Spleen (tissue), 7 donors: ENCODE data around the gene RXFP1.

Source experiments
- CTCF ChIP-seq, 11 experiments: fragments of 200-600 bp in 7 of 11; fragments of 450-650 bp in 4 of 11; sonication (generic) in 4 of 11; IDR thresholded peaks in 8 of 11; conservative IDR thresholded peaks in 3 of 11; 1 replicate in 7 of 11; 2 replicates in 4 of 11; pipeline versions ENCODE4 v1.4.0 to v1.8.0; 2016 to 2021; ENCODE audit warnings: antibody characterized with exemption in 11 of 11, inconsistent platforms in 4 of 11, mild to moderate bottlenecking in 1 of 11
- POLR2AphosphoS5 ChIP-seq, 3 donors: sonication (generic); formaldehyde crosslinking; IDR thresholded peaks; one replicate each; pipeline ENCODE4 v1.5.1; 2017; ENCODE audit warnings: antibody characterized with exemption in 3 of 3
- donor health status: DM: no; HTN: no; CAD: no; lungs with moderate emphysema.
- donor health status: DM: no; HTN: no; CAD: no.
- donor health status: DM: no; HTN: no; CAD: no.

DNA sequence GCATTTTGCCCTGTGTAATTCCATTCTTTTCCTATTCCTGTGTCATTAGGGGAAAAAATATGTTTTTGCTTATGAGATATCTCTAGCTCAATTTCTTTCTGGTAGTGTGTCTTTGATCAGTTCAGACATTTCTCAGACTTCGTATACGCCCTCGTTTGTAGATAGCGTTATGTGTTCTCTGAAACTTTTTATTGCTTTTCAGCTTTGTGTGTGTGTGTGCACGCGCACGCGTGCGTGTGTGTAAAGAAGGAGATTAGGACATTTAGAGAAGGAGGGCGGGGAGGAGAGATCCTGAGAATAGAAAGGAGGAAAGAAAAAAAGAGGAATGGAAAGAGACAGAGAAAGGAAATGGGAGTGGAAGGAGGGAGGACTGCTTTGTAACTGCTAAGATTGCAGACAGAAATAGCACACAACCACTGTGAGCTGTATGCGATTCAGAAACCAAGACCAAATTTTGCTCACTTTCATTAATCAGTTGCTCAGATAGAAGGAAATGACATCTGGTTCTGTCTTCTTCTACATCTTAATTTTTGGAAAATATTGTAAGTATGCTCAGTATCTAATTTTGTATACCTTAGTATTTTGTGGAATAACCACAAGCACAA is at the start of gene RXFP1:
- TF ChIP-seq CTCF (IDR thresholded peaks at IDR 0.05 in 8 of 11, conservative IDR thresholded peaks at IDR 0.05 in 3 of 11): no peak
- no peak for TF ChIP-seq POLR2AphosphoS5 (IDR thresholded peaks at IDR 0.05)
